SH-SY5Y (cell line): ENCODE data around the gene RTN3.

Experiments used
- GATA2 ChIP-seq: IDR thresholded peaks from 2 replicates; pipeline ENCODE4 v1.6.1; 2011; ENCODE audit warnings: mild to moderate bottlenecking, low read depth, low read length
- GATA3 ChIP-seq: IDR thresholded peaks from 2 replicates; pipeline ENCODE4 v1.6.1; 2011; ENCODE audit warnings: low read depth, mild to moderate bottlenecking, low read length, moderate library complexity

The RTN3 gene

GRCh38 chr11:63793161-63793560 lies 111.9 kb downstream of the RTN3 start:
- TF ChIP-seq GATA3: no peak
- TF ChIP-seq GATA2: no peak

GRCh38 chr11:63795066-63795465 lies 113.8 kb downstream of the RTN3 start:
- TF ChIP-seq GATA3: no peak

- no peak for TF ChIP-seq GATA3
- TF ChIP-seq GATA2: no peak
Measured at GRCh38 chr11:63800921-63801320, 119.6 kb downstream of the RTN3 start.

GRCh38 chr11:63802637-63803414 lies 121.5 kb downstream of the RTN3 start:
- TF ChIP-seq GATA2 (no peak), GATA3 (no peak)

GRCh38 chr11:63804259-63804658 lies 123.0 kb downstream of the RTN3 start:
- TF ChIP-seq GATA2: no peak
- TF ChIP-seq GATA3: no peak

- TF ChIP-seq GATA3: no peak
- no peak for TF ChIP-seq GATA2
Measured at GRCh38 chr11:63805844-63806415, 124.6 kb downstream of the RTN3 start.
